AML-193 (cell line): ENCODE results near the gene AFG1L.
"Not testable (repeated sequence)": the region's sequence is repeated elsewhere in the genome, so short reads cannot be mapped to it uniquely, and the experiment has no call there.

ENCODE experiments used
- DNase-seq, 2 experiments: peaks; one replicate each; lab custom pipeline; 2025; lab: John Stamatoyannopoulos, UW

AFG1L gene

GRCh38 chr6:108556866-108557493 is 262.1 kb downstream of the AFG1L start:
- DNase-seq: no peak

GRCh38 chr6:108557494-108558371 is 262.9 kb downstream of the AFG1L start:
- DNase-seq: peak; percentile 78 to 85

GRCh38 chr6:108558372-108559096 is 263.7 kb downstream of the AFG1L start:
- peak; percentile 98 for DNase-seq

- DNase-seq: peak; percentile 97 to 98
Observed at GRCh38 chr6:108559097-108559883, 264.4 kb downstream of the AFG1L start.

- DNase-seq: peak in 1 of 2 experiments; percentile 59
Observed at GRCh38 chr6:108559884-108560462, 265.1 kb downstream of the AFG1L start.

- DNase-seq: peak; percentile 72 to 83
Observed at GRCh38 chr6:108560463-108561308, 265.8 kb downstream of the AFG1L start, which contains the start of gene FOXO3. Gene FOXO3, plus strand, starts transcription at chr6:108560917. Its CDS starts 292 bp downstream, at chr6:108561209.

- DNase-seq: not testable (repeated sequence)
Observed at GRCh38 chr6:108561309-108561647, 266.4 kb downstream of the AFG1L start.

- DNase-seq: no peak
Observed at GRCh38 chr6:108561742-108562502, 267.1 kb downstream of the AFG1L start.

- DNase-seq: peak; percentile 89 to 91
Observed at GRCh38 chr6:108562503-108562993, 267.7 kb downstream of the AFG1L start.

GRCh38 chr6:108563292-108563691 is 268.4 kb downstream of the AFG1L start:
- DNase-seq: no peak

- no peak for DNase-seq
Observed at GRCh38 chr6:108564178-108564577, 269.3 kb downstream of the AFG1L start.

GRCh38 chr6:108565091-108565766 is 270.4 kb downstream of the AFG1L start:
- peak; percentile 75 to 76 for DNase-seq

GRCh38 chr6:108565893-108566292 is 271.0 kb downstream of the AFG1L start:
- peak; percentile 100 for DNase-seq

- DNase-seq: no peak
Observed at GRCh38 chr6:108566406-108566805, 271.6 kb downstream of the AFG1L start.

GRCh38 chr6:108568101-108568500 is 273.2 kb downstream of the AFG1L start:
- DNase-seq: no peak

GRCh38 chr6:108568551-108569305 is 273.9 kb downstream of the AFG1L start:
- DNase-seq: no peak

GRCh38 chr6:108570517-108570916 is 275.7 kb downstream of the AFG1L start:
- peak; percentile 25 to 39 for DNase-seq
